H1 (cell line): ENCODE measurements around the gene TIAM2. TPM values are rescaled to one million over a fixed set of nuclear protein-coding genes. Genes with fewer than 3 reads are reported as not detected.

Experiments used
- CTCF ChIA-PET: fragments of 300-600 bp; sonication (Branson Sonifier 250); formaldehyde crosslinking; loops from one replicate; lab custom pipeline; 2021; ENCODE audit not compliant: partially characterized antibody; lab: Charles Lee
- POLR2A ChIA-PET: fragments of 300-600 bp; sonication (Branson Sonifier 250); formaldehyde crosslinking; loops from one replicate; lab custom pipeline; 2021; ENCODE audit warnings: inconsistent platforms; ENCODE audit not compliant: partially characterized antibody; lab: Charles Lee
- DNase-seq, 2 experiments: peaks; one replicate each; pipeline versions ENCODE4 v3.0.0 to v3.0.0-alpha.2; 2010 to 2022; ENCODE audit warnings: low spot score in 2 of 2, low read depth in 1 of 2, mixed read lengths in 1 of 2
- FAIRE-seq: peaks from 2 replicates; lab custom pipeline; 2011; peaks lifted over from hg19 to GRCh38; lab: Jason Lieb, UNC
- H2AFZ ChIP-seq: 2 replicates; pipeline ENCODE4 v1.8.1; 2012; ENCODE audit warnings: low read length, inconsistent platforms
- H2AK5ac ChIP-seq: 2 replicates; pipeline ENCODE4 v1.6.1; 2013; ENCODE audit warnings: low read depth, low read length
- H2BK120ac ChIP-seq: replicated peaks from 2 replicates; pipeline ENCODE3; 2013; ENCODE audit warnings: low read depth, low read length, inconsistent platforms
- H2BK12ac ChIP-seq: 2 replicates; pipeline ENCODE4 v1.6.1; 2013; ENCODE audit warnings: low read depth, low read length
- H2BK15ac ChIP-seq: 2 replicates; pipeline ENCODE4 v1.6.1; 2013; ENCODE audit warnings: low read length
- H2BK20ac ChIP-seq: 2 replicates; pipeline ENCODE4 v1.6.1; 2013; ENCODE audit warnings: low read length
- H2BK5ac ChIP-seq: 2 replicates; pipeline ENCODE4 v1.6.1; 2013; ENCODE audit warnings: low read depth, low read length
- H3K14ac ChIP-seq: 2 replicates; pipeline ENCODE4 v1.6.1; 2013; ENCODE audit warnings: inconsistent platforms; ENCODE audit not compliant: insufficient read length
- H3K18ac ChIP-seq: 2 replicates; pipeline ENCODE4 v1.6.1; 2013; ENCODE audit warnings: low read length; ENCODE audit errors: extremely low read depth
- H3K23ac ChIP-seq: 2 replicates; pipeline ENCODE4 v1.6.1; 2013; ENCODE audit warnings: inconsistent platforms; ENCODE audit not compliant: insufficient read length
- H3K23me2 ChIP-seq: 2 replicates; pipeline ENCODE4 v1.6.1; 2013; ENCODE audit warnings: low read depth, low read length
- H3K27ac ChIP-seq: 2 replicates; pipeline ENCODE4 v1.6.1; 2011; ENCODE audit warnings: low read depth, low read length, inconsistent platforms
- H3K27me3 ChIP-seq, 4 experiments: replicated peaks in 1 of 4; 1 replicate in 1 of 4; 2 replicates in 3 of 4; pipeline versions ENCODE4 v1.6.1 to v1.8.1; 2011 to 2013; ENCODE audit warnings: low read length in 3 of 4, mild to moderate bottlenecking in 3 of 4, inconsistent platforms in 2 of 4, mixed read lengths in 2 of 4, moderate library complexity in 1 of 4; ENCODE audit not compliant: control insufficient read depth in 3 of 4, insufficient read depth in 3 of 4; ENCODE audit errors: extremely low read depth in 1 of 4
- H3K36me3 ChIP-seq, 4 experiments: 2 replicates each; pipeline versions ENCODE4 v1.6.1 to v1.8.1; 2011 to 2013; ENCODE audit warnings: mild to moderate bottlenecking in 4 of 4, low read length in 3 of 4, moderate library complexity in 2 of 4, control low read depth in 1 of 4, inconsistent platforms in 1 of 4; ENCODE audit not compliant: insufficient read depth in 4 of 4, control insufficient read depth in 2 of 4
- H3K4ac ChIP-seq: replicated peaks from 2 replicates; pipeline ENCODE3; 2013; ENCODE audit warnings: low read length, low read depth, mixed read lengths, inconsistent platforms; ENCODE audit not compliant: insufficient read length
- H3K4me1 ChIP-seq, 4 experiments: replicated peaks in 1 of 4; 1 replicate in 1 of 4; 2 replicates in 3 of 4; pipeline versions ENCODE4 v1.6.1 to v1.8.1; 2011 to 2013; ENCODE audit warnings: low read length in 3 of 4, inconsistent platforms in 2 of 4, mixed read lengths in 1 of 4; ENCODE audit not compliant: insufficient read depth in 4 of 4, control insufficient read depth in 3 of 4
- H3K4me2 ChIP-seq, 2 experiments: 2 replicates each; pipeline versions ENCODE4 v1.6.1 to v1.8.1; 2011 to 2013; ENCODE audit warnings: low read depth in 2 of 2, low read length in 2 of 2, control low read depth in 1 of 2, inconsistent platforms in 1 of 2, mild to moderate bottlenecking in 1 of 2; ENCODE audit not compliant: insufficient read depth in 1 of 2
- H3K4me3 ChIP-seq, 4 experiments: fragments of 200-600, 300-600 bp in 1 of 4; sonication (generic), shearing (Covaris generic), sonication (Bioruptor Twin) in 1 of 4; 2 replicates each; pipeline versions ENCODE4 v1.5.1 to v1.8.1; 2011 to 2016; ENCODE audit warnings: low read length in 4 of 4, low read depth in 3 of 4, control low read depth in 2 of 4, inconsistent platforms in 2 of 4, mild to moderate bottlenecking in 2 of 4, mixed read lengths in 1 of 4, moderate library complexity in 1 of 4; ENCODE audit not compliant: insufficient read depth in 2 of 4; ENCODE audit errors: extremely low read depth in 1 of 4
- H3K56ac ChIP-seq: replicated peaks from 2 replicates; pipeline ENCODE3; 2013; ENCODE audit warnings: low read depth, mild to moderate bottlenecking, mixed read lengths, low read length, inconsistent platforms; ENCODE audit not compliant: insufficient read length
- H3K79me1 ChIP-seq: 2 replicates; pipeline ENCODE4 v1.6.1; 2013; ENCODE audit warnings: low read depth, low read length, control low read depth
- H3K79me2 ChIP-seq, 2 experiments: 2 replicates each; pipeline versions ENCODE4 v1.6.1 to v1.8.1; 2012 to 2013; ENCODE audit warnings: low read length in 2 of 2, mild to moderate bottlenecking in 2 of 2, inconsistent platforms in 1 of 2; ENCODE audit not compliant: insufficient read depth in 2 of 2, control insufficient read depth in 1 of 2
- H3K9ac ChIP-seq, 4 experiments: replicated peaks in 1 of 4; 1 replicate in 1 of 4; 2 replicates in 3 of 4; pipeline versions ENCODE4 v1.6.1 to v1.8.1; 2011 to 2013; ENCODE audit warnings: low read depth in 3 of 4, low read length in 3 of 4, control low read depth in 2 of 4, mild to moderate bottlenecking in 2 of 4, moderate library complexity in 2 of 4, inconsistent platforms in 1 of 4; ENCODE audit errors: extremely low read depth in 1 of 4
- H3K9me3 ChIP-seq, 2 experiments: 2 replicates each; pipeline versions ENCODE4 v1.6.1 to v1.8.1; 2012 to 2013; ENCODE audit warnings: mild to moderate bottlenecking in 2 of 2, moderate library complexity in 2 of 2, control low read depth in 1 of 2, inconsistent platforms in 1 of 2, low read depth in 1 of 2, low read length in 1 of 2, mixed read lengths in 1 of 2; ENCODE audit not compliant: insufficient read depth in 2 of 2
- H4K20me1 ChIP-seq, 2 experiments: replicated peaks in 1 of 2; 2 replicates each; pipeline versions ENCODE3 to v1.8.1; 2011 to 2013; ENCODE audit warnings: inconsistent platforms in 2 of 2, low read length in 2 of 2, mild to moderate bottlenecking in 1 of 2; ENCODE audit not compliant: insufficient read depth in 2 of 2, control insufficient read depth in 1 of 2
- H4K5ac ChIP-seq: 2 replicates; pipeline ENCODE4 v1.6.1; 2013; ENCODE audit warnings: low read length, low read depth, mixed read lengths, inconsistent platforms; ENCODE audit not compliant: insufficient read length
- H4K8ac ChIP-seq: 2 replicates; pipeline ENCODE4 v1.8.0; 2013; ENCODE audit warnings: mild to moderate bottlenecking, moderate library complexity, low read length, inconsistent platforms; ENCODE audit not compliant: insufficient read depth; ENCODE audit errors: extremely low read depth
- H4K91ac ChIP-seq: replicated peaks from 2 replicates; pipeline ENCODE3; 2013; ENCODE audit warnings: low read length, mixed read lengths, inconsistent platforms; ENCODE audit not compliant: insufficient read length
- CTBP2 ChIP-seq: IDR thresholded peaks from 2 replicates; pipeline ENCODE4 v1.7.0; 2011; ENCODE audit warnings: borderline replicate concordance, mild to moderate bottlenecking, moderate library complexity, mixed read lengths, low read length; ENCODE audit not compliant: insufficient read depth, insufficient read length
- TBP ChIP-seq: IDR thresholded peaks from 2 replicates; pipeline ENCODE4 v1.6.1; 2011; ENCODE audit warnings: low read depth, low read length, improper control_type of control experiment
- WGBS, 2 experiments: shearing (Covaris generic) in 1 of 2; methylation state at CpG; one replicate each; pipeline versions ENCODE4 v1.1.6 to v1.1.7; 2013 to 2015; ENCODE audit warnings: low lambda C conversion rate in 2 of 2, mixed read lengths in 2 of 2, inconsistent platforms in 1 of 2, low coverage in 1 of 2, missing lambda C conversion rate in 1 of 2; ENCODE audit not compliant: insufficient replicate concordance in 2 of 2, insufficient coverage in 1 of 2, insufficient read length in 1 of 2; ENCODE audit errors: extremely low coverage in 1 of 2, missing lambda C conversion rate in 1 of 2; 5-methylcytosine and 5-hydroxymethylcytosine counted together
- polyA plus RNA-seq, 7 experiments: library from polyadenylated mRNA; depleted of rRNA in 3 of 7; stranded (reverse) in 5 of 7; unstranded in 2 of 7; fragments of >200 nt in 5 of 7; fragments of 200-250 nt in 2 of 7; gene quantifications; 1 replicate in 5 of 7; 2 replicates in 1 of 7; 4 replicates in 1 of 7; pipeline versions ENCODE4 v1.2.1 to v1.2.3, GENCODE V29; 2011 to 2013; ENCODE audit warnings: missing spikeins in 2 of 7, mixed read lengths in 2 of 7
- total RNA-seq: library from RNA; stranded (reverse); fragmentation: NEBNext Ultra II Directional; extraction: Animal tissue kit (Norgen Biotek cat#: 25700); gene quantifications from 2 replicates; pipeline ENCODE4 v1.2.1, GENCODE V29; 2021

The TIAM2 gene
- total and polyA plus RNA-seq, 2 of the 8 experiments (the other 6 are each of a cell fraction or from before 2014, with no cell fraction given): 7.4 to 23.9 TPM

- H3K14ac ChIP-seq: no peak overlapping the region
- no peak for TF ChIP-seq TBP
- TF ChIP-seq CTBP2: no peak
- H3K79me1 ChIP-seq: no peaks in the 10 kb centered on the region
- H3K4me1 ChIP-seq: peaks cover 0 to 14% (median 6%) of the 10 kb centered on the region in 4 experiments; a peak in 5 of 7 replicates
- no peaks in the 10 kb centered on the region for H4K20me1 ChIP-seq
- FAIRE-seq (no peak), DNase-seq (no peak)
- H3K23me2 ChIP-seq: no peaks in the 10 kb centered on the region
- no peak overlapping the region; a peak in 1 of 4 replicates for H3K4me2 ChIP-seq
- no peak overlapping the region for H2AFZ ChIP-seq
- no peak overlapping the region for H2BK12ac ChIP-seq
- H2AK5ac ChIP-seq: no peak overlapping the region
- no peak overlapping the region for H3K4me3 ChIP-seq
- 95% methylated on average over 8 of the region's 8 CpGs; no CpG with 5 or more reads in 1 of the 2 experiments for WGBS, 2 experiments
- no peak overlapping the region for H4K91ac ChIP-seq
- no peak overlapping the region for H2BK20ac ChIP-seq
- H2BK5ac ChIP-seq: no peak overlapping the region
- CTCF ChIA-PET: interaction anchor here (0.6 to 1.4 kb wide), 7 partner anchors 9 to 1568 kb away, joined by 3 to 5 read pairs (median 3); no protein-coding TSS in a partner anchor
- H3K27ac ChIP-seq: no peak overlapping the region
- H3K9me3 ChIP-seq: no peaks in the 10 kb centered on the region
- H3K18ac ChIP-seq: no peak overlapping the region
- no peaks in the 10 kb centered on the region for H3K79me2 ChIP-seq
- H3K36me3 ChIP-seq: no peaks in the 10 kb centered on the region
- H2BK120ac ChIP-seq: no peak overlapping the region
- no peak overlapping the region for H4K8ac ChIP-seq
- no peak overlapping the region for H3K56ac ChIP-seq
- H4K5ac ChIP-seq: no peak overlapping the region
- no peak overlapping the region for H3K4ac ChIP-seq
- no peak overlapping the region for H3K23ac ChIP-seq
- H3K27me3 ChIP-seq: no peaks in the 10 kb centered on the region
- H2BK15ac ChIP-seq: no peak overlapping the region
- POLR2A ChIA-PET: interaction anchor here (1.0 kb wide), 1 partner anchor 12 kb away, joined by 4 read pairs; no protein-coding TSS in a partner anchor
- no peak overlapping the region for H3K9ac ChIP-seq
Observed at GRCh38 chr6:155085582-155086257, 90.6 kb downstream of the TIAM2 start.
